HCT116 (cell line): ENCODE data around the gene FOXP1.

Experiments used
- POLR2A ChIP-seq: IDR thresholded peaks from 2 replicates; pipeline ENCODE4 v1.7.0; 2011; ENCODE audit warnings: borderline replicate concordance; ENCODE audit not compliant: insufficient read depth, insufficient read length; ENCODE audit errors: extremely low read depth
- RAD21 ChIP-seq: IDR thresholded peaks from 2 replicates; pipeline ENCODE4 v1.6.1; 2012; ENCODE audit warnings: low read depth, mild to moderate bottlenecking
- SP1 ChIP-seq: IDR thresholded peaks from 2 replicates; pipeline ENCODE4 v1.6.1; 2012; ENCODE audit warnings: low read depth
- SRF ChIP-seq: IDR thresholded peaks from 2 replicates; pipeline ENCODE4 v1.6.1; 2012; ENCODE audit warnings: low read depth
- YY1 ChIP-seq: IDR thresholded peaks from 2 replicates; pipeline ENCODE4 v1.6.1; 2011; ENCODE audit warnings: low read length, low read depth, moderate library complexity, mild to moderate bottlenecking; ENCODE audit not compliant: insufficient replicate concordance; ENCODE audit errors: extremely low read depth
- TF ChIP-seq, protein P1 (sequence below), 3 experiments: fragments of 200-600 bp in 1 of 3; sonication (generic) in 1 of 3; IDR thresholded peaks in 2 of 3; conservative IDR thresholded peaks in 1 of 3; 2 replicates each; pipeline ENCODE4 v1.5.1; 2012 to 2017; ENCODE audit warnings: low read depth in 2 of 3, low read length in 2 of 3, antibody characterized with exemption in 1 of 3, borderline replicate concordance in 1 of 3, control low read depth in 1 of 3, mild to moderate bottlenecking in 1 of 3, mixed read lengths in 1 of 3, mixed run types in 1 of 3, moderate library complexity in 1 of 3; ENCODE audit not compliant: insufficient read depth in 1 of 3

DNA sequence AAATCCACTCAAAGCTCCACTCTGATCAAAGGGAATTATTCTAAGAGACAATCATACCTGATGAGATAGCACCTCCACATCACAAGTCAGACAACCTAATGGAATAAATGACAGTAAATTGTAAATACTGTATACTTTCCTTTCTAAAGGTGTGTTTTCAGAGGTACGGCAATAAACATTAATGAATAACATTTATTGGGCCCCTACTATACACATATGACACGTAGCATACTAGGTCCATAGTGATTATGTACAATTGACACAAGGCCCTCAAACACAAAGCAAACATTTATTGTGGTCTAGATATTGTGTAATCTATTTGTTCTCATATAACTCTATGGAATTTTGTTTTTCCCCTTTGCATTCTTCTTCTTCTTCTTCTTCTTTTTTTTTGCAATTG, 429.8 kb downstream of the FOXP1 start:
- TF ChIP-seq, protein P1, sequence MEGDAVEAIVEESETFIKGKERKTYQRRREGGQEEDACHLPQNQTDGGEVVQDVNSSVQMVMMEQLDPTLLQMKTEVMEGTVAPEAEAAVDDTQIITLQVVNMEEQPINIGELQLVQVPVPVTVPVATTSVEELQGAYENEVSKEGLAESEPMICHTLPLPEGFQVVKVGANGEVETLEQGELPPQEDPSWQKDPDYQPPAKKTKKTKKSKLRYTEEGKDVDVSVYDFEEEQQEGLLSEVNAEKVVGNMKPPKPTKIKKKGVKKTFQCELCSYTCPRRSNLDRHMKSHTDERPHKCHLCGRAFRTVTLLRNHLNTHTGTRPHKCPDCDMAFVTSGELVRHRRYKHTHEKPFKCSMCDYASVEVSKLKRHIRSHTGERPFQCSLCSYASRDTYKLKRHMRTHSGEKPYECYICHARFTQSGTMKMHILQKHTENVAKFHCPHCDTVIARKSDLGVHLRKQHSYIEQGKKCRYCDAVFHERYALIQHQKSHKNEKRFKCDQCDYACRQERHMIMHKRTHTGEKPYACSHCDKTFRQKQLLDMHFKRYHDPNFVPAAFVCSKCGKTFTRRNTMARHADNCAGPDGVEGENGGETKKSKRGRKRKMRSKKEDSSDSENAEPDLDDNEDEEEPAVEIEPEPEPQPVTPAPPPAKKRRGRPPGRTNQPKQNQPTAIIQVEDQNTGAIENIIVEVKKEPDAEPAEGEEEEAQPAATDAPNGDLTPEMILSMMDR (IDR thresholded peaks at IDR 0.05 in 2 of 3, conservative IDR thresholded peaks at IDR 0.05 in 1 of 3; ENCODE audit: borderline replicate concordance in 1 of 3, insufficient read depth in 1 of 3, low read depth in 2 of 3, low read length in 2 of 3) = no peak
- TF ChIP-seq YY1 = no peak
- TF ChIP-seq POLR2A = no peak
- TF ChIP-seq RAD21 = no peak
- TF ChIP-seq SP1 = no peak
- TF ChIP-seq SRF = no peak
